Fibroblast of gingiva (primary cell): Measurements from ENCODE around the gene SLC28A1.
A peak's percentile ranks its signal among the peaks of the same experiment; 100 is the strongest.

Experiments
- DNase-seq: peaks from one replicate; pipeline ENCODE4 v3.0.0-alpha.2; 2011; ENCODE audit warnings: low read depth

The SLC28A1 gene

GRCh38 chr15:84910928-84911623 is 26.6 kb downstream of the SLC28A1 start:
- no peak for DNase-seq

GRCh38 chr15:84911879-84912660 is 27.6 kb downstream of the SLC28A1 start:
- DNase-seq, result peak; percentile 99

GRCh38 chr15:84913360-84913723 is 28.9 kb downstream of the SLC28A1 start:
- no peak for DNase-seq

GRCh38 chr15:84914351-84914750 is 29.9 kb downstream of the SLC28A1 start:
- DNase-seq, result no peak

GRCh38 chr15:84914909-84915605 is 30.6 kb downstream of the SLC28A1 start:
- DNase-seq, result peak; percentile 52

GRCh38 chr15:84915606-84915958 is 31.1 kb downstream of the SLC28A1 start:
- no peak for DNase-seq

GRCh38 chr15:84917452-84917851 is 33.0 kb downstream of the SLC28A1 start:
- DNase-seq, result no peak

GRCh38 chr15:84919106-84919667 is 34.7 kb downstream of the SLC28A1 start:
- DNase-seq, result no peak

- DNase-seq, result peak; percentile 36
Observed at GRCh38 chr15:84921121-84921520, 36.7 kb downstream of the SLC28A1 start.

GRCh38 chr15:84922530-84922929 is 38.1 kb downstream of the SLC28A1 start:
- no peak for DNase-seq

GRCh38 chr15:84924077-84924731 is 39.7 kb downstream of the SLC28A1 start:
- DNase-seq, result no peak

- DNase-seq, result peak; percentile 77
Observed at GRCh38 chr15:84924821-84925569, 40.5 kb downstream of the SLC28A1 start.

- no peak for DNase-seq
Observed at GRCh38 chr15:84925906-84926305, 41.4 kb downstream of the SLC28A1 start.

GRCh38 chr15:84926491-84927230 is 42.2 kb downstream of the SLC28A1 start:
- DNase-seq, result no peak

GRCh38 chr15:84928843-84929168 is 44.3 kb downstream of the SLC28A1 start:
- no peak for DNase-seq

GRCh38 chr15:84929795-84930603 is 45.5 kb downstream of the SLC28A1 start:
- DNase-seq, result no peak

GRCh38 chr15:84934942-84935729 is 50.7 kb downstream of the SLC28A1 start:
- DNase-seq, result no peak

- DNase-seq, result no peak
Observed at GRCh38 chr15:84937144-84937543, 52.7 kb downstream of the SLC28A1 start.

- DNase-seq, result no peak
Observed at GRCh38 chr15:84938726-84939125, 54.3 kb downstream of the SLC28A1 start.
